GM23338 (cell line): ENCODE results near the gene NMBR. TPM values are rescaled to one million over a fixed set of nuclear protein-coding genes. Genes with fewer than 3 reads are reported as not detected.

Source experiments
- ATAC-seq: fragments of 200-7000 bp; cut with Tn5 transposase; 3 replicates; pipeline ENCODE4 v1.9.1; 2020
- DNase-seq: peaks from one replicate; pipeline ENCODE4 v3.0.0-alpha.2; 2015; ENCODE audit warnings: low spot score
- H2AFZ ChIP-seq: fragments of 200-600 bp; sonication (generic); 2 replicates; pipeline ENCODE4 v1.8.0; 2016; ENCODE audit warnings: antibody characterized with exemption, mild to moderate bottlenecking, moderate library complexity
- H3F3A ChIP-seq: fragments of 200-600 bp; sonication (generic); replicated peaks from 2 replicates; pipeline ENCODE4 v1.8.0; 2017; ENCODE audit warnings: antibody characterized with exemption, mixed run types, low read depth
- H3K27ac ChIP-seq: fragments of 200-600 bp; sonication (generic); 2 replicates; pipeline ENCODE4 v1.6.1; 2016; ENCODE audit warnings: low read depth
- H3K27me3 ChIP-seq: fragments of 200-600 bp; sonication (generic); 2 replicates; pipeline ENCODE4 v1.8.0; 2016; ENCODE audit warnings: mild to moderate bottlenecking, mixed run types, moderate library complexity; ENCODE audit not compliant: insufficient read depth
- H3K36me3 ChIP-seq: fragments of 200-600 bp; sonication (generic); 2 replicates; pipeline ENCODE4 v1.8.0; 2016; ENCODE audit warnings: mild to moderate bottlenecking; ENCODE audit not compliant: insufficient read depth
- H3K4me1 ChIP-seq: fragments of 200-600 bp; sonication (generic); 2 replicates; pipeline ENCODE4 v1.8.0; 2016; ENCODE audit warnings: mild to moderate bottlenecking, moderate library complexity; ENCODE audit not compliant: insufficient read depth
- H3K4me2 ChIP-seq: fragments of 200-600 bp; sonication (generic); 2 replicates; pipeline ENCODE4 v1.7.1; 2017; ENCODE audit warnings: mixed run types
- H3K4me3 ChIP-seq: fragments of 200-600 bp; sonication (generic); 2 replicates; pipeline ENCODE4 v1.6.1; 2016; ENCODE audit warnings: mixed run types
- H3K79me2 ChIP-seq: fragments of 200-600 bp; sonication (generic); replicated peaks from 2 replicates; pipeline ENCODE4 v1.8.0; 2017; ENCODE audit warnings: mild to moderate bottlenecking; ENCODE audit not compliant: insufficient read depth
- H3K9me2 ChIP-seq: fragments of 200-600 bp; sonication (generic); 2 replicates; pipeline ENCODE4 v1.8.0; 2017; ENCODE audit not compliant: insufficient read depth
- H4K20me1 ChIP-seq: fragments of 200-600 bp; sonication (generic); replicated peaks from 2 replicates; pipeline ENCODE4 v1.8.0; 2017; ENCODE audit warnings: mild to moderate bottlenecking; ENCODE audit not compliant: insufficient read depth
- H3K27ac Mint-ChIP-seq: 2 replicates; pipeline ENCODE4 v1.8.0; 2020; ENCODE audit warnings: inconsistent platforms, mild to moderate bottlenecking, moderate library complexity, mixed read lengths
- H3K27me3 Mint-ChIP-seq: 3 replicates; pipeline ENCODE4 v1.8.0; 2022; ENCODE audit warnings: low read depth, mild to moderate bottlenecking, moderate library complexity, mixed read lengths, inconsistent platforms; ENCODE audit not compliant: insufficient read depth, poor library complexity
- H3K36me3 Mint-ChIP-seq: 3 replicates; pipeline ENCODE4 v1.8.0; 2021; ENCODE audit warnings: low read depth, mild to moderate bottlenecking, inconsistent platforms, moderate library complexity, mixed read lengths
- H3K4me1 Mint-ChIP-seq: 3 replicates; pipeline ENCODE4 v1.8.0; 2020; ENCODE audit warnings: mild to moderate bottlenecking, inconsistent platforms, mixed read lengths
- H3K4me3 Mint-ChIP-seq: 3 replicates; pipeline ENCODE4 v1.8.0; 2021; ENCODE audit warnings: moderate library complexity, mild to moderate bottlenecking, inconsistent platforms, mixed read lengths
- H3K9me3 Mint-ChIP-seq: 3 replicates; pipeline ENCODE4 v1.8.0; 2020; ENCODE audit warnings: moderate library complexity, mild to moderate bottlenecking, inconsistent platforms, mixed read lengths
- CREB1 ChIP-seq: fragments of 250-450 bp; sonication (Bioruptor Pico); IDR thresholded peaks from 2 replicates; pipeline ENCODE4 v1.5.0; 2020; ENCODE audit warnings: low read depth, mild to moderate bottlenecking, moderate library complexity
- CTCF ChIP-seq, 2 experiments: fragments of 200-600 bp in 1 of 2; sonication (generic) in 1 of 2; conservative IDR thresholded peaks; 2 replicates each; pipeline versions ENCODE4 v1.5.1 to v1.6.1; 2016 to 2017; ENCODE audit warnings: antibody characterized with exemption in 2 of 2, low read depth in 2 of 2, mild to moderate bottlenecking in 2 of 2, moderate library complexity in 1 of 2
- EZH2 ChIP-seq: fragments of 200-600 bp; sonication (generic); IDR thresholded peaks from one replicate; pipeline ENCODE4 v1.8.0; 2017; ENCODE audit warnings: antibody characterized with exemption, mild to moderate bottlenecking, low read depth; ENCODE audit not compliant: unreplicated experiment
- EZH2phosphoT487 ChIP-seq: fragments of 200-600 bp; sonication (generic); IDR thresholded peaks from one replicate; pipeline ENCODE4 v1.8.1; 2018; ENCODE audit warnings: antibody characterized with exemption; ENCODE audit not compliant: unreplicated experiment
- JUNB ChIP-seq: IDR thresholded peaks from one replicate; pipeline ENCODE4 v1.6.1; 2016; ENCODE audit warnings: antibody characterized with exemption; ENCODE audit not compliant: unreplicated experiment
- STAT1 ChIP-seq: IDR thresholded peaks from one replicate; pipeline ENCODE4 v1.6.1; 2016; ENCODE audit warnings: antibody characterized with exemption; ENCODE audit not compliant: unreplicated experiment
- ZNF114 ChIP-seq: fragments of 250-450 bp; sonication (Bioruptor Pico); IDR thresholded peaks from 2 replicates; pipeline ENCODE4 v1.5.0; 2020; ENCODE audit warnings: mild to moderate bottlenecking, moderate library complexity
- ZNF331 ChIP-seq: fragments of 250-450 bp; sonication (Bioruptor Pico); IDR thresholded peaks from 2 replicates; pipeline ENCODE4 v1.5.0; 2020; ENCODE audit warnings: low read depth, mild to moderate bottlenecking, moderate library complexity
- polyA plus RNA-seq: library from polyadenylated mRNA; unstranded; fragments of >200 nt; fragmentation: Nextera tagmentation; extraction: Ambion mirVana; gene quantifications from 2 replicates; pipeline ENCODE4 v1.2.1, GENCODE V29; 2016
- total RNA-seq: library from RNA; depleted of rRNA; stranded (reverse); fragments of >200 nt; shearing (Covaris generic); gene quantifications from 2 replicates; pipeline ENCODE4 v1.2.3, GENCODE V29; 2014
- TF ChIP-seq, protein P1 (sequence below): fragments of 250-450 bp; sonication (Bioruptor Pico); IDR thresholded peaks from 2 replicates; pipeline ENCODE4 v1.5.0; 2020; ENCODE audit warnings: mild to moderate bottlenecking, moderate library complexity
- TF ChIP-seq, protein P2 (sequence below): IDR thresholded peaks from one replicate; pipeline ENCODE4 v1.6.1; 2018; ENCODE audit warnings: antibody characterized with exemption; ENCODE audit not compliant: unreplicated experiment

Gene NMBR
- total and polyA plus RNA-seq, 2 experiments from 2014 or later = not detected

DNA sequence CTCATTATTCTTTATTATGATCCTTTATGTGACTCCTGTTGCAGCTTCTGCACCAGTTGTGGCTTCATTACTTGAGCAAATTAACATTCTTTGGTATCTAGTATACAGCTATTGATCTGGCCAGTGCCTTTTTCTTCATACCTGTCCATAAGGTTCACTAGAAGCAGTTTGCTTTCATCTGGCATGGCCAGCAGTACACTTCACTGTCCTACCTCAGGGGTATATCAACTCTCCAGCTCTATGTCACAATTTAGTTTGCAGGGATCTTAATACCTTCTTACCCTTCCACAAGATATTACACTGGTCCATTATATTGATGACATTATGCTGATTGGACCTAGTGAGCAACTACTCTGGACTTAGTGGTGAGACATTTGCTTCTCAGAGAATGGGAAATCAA, 46.7 kb upstream of the NMBR start:
- Histone ChIP-seq H3K27ac (no peak overlapping the region), H4K20me1 (no peaks in the 10 kb centered on the region), H3K4me2 (no peak overlapping the region), H3K36me3 (0 out of 2 replicates have a peak, but pooled peaks cover 8% of the 10 kb centered on the region), H3K4me1 (no peaks in the 10 kb centered on the region), H3K4me3 (no peak overlapping the region), H2AFZ (no peak overlapping the region), H3K9me2 (no peaks in the 10 kb centered on the region), H3K27me3 (no peaks in the 10 kb centered on the region), H3F3A (no peaks in the 10 kb centered on the region), H3K79me2 (peaks cover 4% of the 10 kb centered on the region)
- TF ChIP-seq, protein P1, sequence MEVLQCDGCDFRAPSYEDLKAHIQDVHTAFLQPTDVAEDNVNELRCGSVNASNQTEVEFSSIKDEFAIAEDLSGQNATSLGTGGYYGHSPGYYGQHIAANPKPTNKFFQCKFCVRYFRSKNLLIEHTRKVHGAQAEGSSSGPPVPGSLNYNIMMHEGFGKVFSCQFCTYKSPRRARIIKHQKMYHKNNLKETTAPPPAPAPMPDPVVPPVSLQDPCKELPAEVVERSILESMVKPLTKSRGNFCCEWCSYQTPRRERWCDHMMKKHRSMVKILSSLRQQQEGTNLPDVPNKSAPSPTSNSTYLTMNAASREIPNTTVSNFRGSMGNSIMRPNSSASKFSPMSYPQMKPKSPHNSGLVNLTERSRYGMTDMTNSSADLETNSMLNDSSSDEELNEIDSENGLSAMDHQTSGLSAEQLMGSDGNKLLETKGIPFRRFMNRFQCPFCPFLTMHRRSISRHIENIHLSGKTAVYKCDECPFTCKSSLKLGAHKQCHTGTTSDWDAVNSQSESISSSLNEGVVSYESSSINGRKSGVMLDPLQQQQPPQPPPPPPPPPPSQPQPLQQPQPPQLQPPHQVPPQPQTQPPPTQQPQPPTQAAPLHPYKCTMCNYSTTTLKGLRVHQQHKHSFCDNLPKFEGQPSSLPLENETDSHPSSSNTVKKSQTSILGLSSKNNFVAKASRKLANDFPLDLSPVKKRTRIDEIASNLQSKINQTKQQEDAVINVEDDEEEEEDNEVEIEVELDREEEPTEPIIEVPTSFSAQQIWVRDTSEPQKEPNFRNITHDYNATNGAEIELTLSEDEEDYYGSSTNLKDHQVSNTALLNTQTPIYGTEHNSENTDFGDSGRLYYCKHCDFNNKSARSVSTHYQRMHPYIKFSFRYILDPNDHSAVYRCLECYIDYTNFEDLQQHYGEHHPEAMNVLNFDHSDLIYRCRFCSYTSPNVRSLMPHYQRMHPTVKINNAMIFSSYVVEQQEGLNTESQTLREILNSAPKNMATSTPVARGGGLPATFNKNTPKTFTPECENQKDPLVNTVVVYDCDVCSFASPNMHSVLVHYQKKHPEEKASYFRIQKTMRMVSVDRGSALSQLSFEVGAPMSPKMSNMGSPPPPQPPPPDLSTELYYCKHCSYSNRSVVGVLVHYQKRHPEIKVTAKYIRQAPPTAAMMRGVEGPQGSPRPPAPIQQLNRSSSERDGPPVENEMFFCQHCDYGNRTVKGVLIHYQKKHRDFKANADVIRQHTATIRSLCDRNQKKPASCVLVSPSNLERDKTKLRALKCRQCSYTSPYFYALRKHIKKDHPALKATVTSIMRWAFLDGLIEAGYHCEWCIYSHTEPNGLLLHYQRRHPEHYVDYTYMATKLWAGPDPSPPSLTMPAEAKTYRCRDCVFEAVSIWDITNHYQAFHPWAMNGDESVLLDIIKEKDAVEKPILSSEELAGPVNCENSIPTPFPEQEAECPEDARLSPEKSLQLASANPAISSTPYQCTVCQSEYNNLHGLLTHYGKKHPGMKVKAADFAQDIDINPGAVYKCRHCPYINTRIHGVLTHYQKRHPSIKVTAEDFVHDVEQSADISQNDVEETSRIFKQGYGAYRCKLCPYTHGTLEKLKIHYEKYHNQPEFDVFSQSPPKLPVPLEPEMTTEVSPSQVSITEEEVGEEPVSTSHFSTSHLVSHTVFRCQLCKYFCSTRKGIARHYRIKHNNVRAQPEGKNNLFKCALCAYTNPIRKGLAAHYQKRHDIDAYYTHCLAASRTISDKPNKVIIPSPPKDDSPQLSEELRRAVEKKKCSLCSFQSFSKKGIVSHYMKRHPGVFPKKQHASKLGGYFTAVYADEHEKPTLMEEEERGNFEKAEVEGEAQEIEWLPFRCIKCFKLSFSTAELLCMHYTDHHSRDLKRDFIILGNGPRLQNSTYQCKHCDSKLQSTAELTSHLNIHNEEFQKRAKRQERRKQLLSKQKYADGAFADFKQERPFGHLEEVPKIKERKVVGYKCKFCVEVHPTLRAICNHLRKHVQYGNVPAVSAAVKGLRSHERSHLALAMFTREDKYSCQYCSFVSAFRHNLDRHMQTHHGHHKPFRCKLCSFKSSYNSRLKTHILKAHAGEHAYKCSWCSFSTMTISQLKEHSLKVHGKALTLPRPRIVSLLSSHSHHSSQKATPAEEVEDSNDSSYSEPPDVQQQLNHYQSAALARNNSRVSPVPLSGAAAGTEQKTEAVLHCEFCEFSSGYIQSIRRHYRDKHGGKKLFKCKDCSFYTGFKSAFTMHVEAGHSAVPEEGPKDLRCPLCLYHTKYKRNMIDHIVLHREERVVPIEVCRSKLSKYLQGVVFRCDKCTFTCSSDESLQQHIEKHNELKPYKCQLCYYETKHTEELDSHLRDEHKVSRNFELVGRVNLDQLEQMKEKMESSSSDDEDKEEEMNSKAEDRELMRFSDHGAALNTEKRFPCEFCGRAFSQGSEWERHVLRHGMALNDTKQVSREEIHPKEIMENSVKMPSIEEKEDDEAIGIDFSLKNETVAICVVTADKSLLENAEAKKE (CRISPR knock-in tag) = no peak
- TF ChIP-seq, protein P2, sequence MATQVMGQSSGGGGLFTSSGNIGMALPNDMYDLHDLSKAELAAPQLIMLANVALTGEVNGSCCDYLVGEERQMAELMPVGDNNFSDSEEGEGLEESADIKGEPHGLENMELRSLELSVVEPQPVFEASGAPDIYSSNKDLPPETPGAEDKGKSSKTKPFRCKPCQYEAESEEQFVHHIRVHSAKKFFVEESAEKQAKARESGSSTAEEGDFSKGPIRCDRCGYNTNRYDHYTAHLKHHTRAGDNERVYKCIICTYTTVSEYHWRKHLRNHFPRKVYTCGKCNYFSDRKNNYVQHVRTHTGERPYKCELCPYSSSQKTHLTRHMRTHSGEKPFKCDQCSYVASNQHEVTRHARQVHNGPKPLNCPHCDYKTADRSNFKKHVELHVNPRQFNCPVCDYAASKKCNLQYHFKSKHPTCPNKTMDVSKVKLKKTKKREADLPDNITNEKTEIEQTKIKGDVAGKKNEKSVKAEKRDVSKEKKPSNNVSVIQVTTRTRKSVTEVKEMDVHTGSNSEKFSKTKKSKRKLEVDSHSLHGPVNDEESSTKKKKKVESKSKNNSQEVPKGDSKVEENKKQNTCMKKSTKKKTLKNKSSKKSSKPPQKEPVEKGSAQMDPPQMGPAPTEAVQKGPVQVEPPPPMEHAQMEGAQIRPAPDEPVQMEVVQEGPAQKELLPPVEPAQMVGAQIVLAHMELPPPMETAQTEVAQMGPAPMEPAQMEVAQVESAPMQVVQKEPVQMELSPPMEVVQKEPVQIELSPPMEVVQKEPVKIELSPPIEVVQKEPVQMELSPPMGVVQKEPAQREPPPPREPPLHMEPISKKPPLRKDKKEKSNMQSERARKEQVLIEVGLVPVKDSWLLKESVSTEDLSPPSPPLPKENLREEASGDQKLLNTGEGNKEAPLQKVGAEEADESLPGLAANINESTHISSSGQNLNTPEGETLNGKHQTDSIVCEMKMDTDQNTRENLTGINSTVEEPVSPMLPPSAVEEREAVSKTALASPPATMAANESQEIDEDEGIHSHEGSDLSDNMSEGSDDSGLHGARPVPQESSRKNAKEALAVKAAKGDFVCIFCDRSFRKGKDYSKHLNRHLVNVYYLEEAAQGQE = no peak
- TF ChIP-seq CREB1 (CRISPR knock-in tag) = no peak
- no peak for TF ChIP-seq EZH2
- no peak for TF ChIP-seq CTCF (conservative IDR thresholded peaks at IDR 0.05; ENCODE audit: low read depth in 2 of 2)
- no peak for TF ChIP-seq STAT1
- no peak for TF ChIP-seq JUNB
- TF ChIP-seq ZNF331 = no peak
- TF ChIP-seq EZH2phosphoT487 = no peak
- TF ChIP-seq ZNF114 = no peak
- Mint-ChIP-seq H3K4me1 (no peaks in the 10 kb centered on the region), H3K9me3 (no peaks in the 10 kb centered on the region), H3K4me3 (no peak overlapping the region), H3K27me3 (no peaks in the 10 kb centered on the region), H3K27ac (no peak overlapping the region), H3K36me3 (peaks cover 17% of the 10 kb centered on the region; the same call in 2 of the 3 replicates)
- DNase-seq (no peak), ATAC-seq (no peak)
